Stimulated activated CD4-positive, alpha-beta T cell treated with anti-CD3 and anti-CD28 coated beads, TNF-alpha, amount 100 ng/mL, for 1 hour (primary cell): ENCODE measurements around the gene NEK4.
"Not testable (repeated sequence)": the region's sequence is repeated elsewhere in the genome, so short reads cannot be mapped to it uniquely, and the experiment has no call there.

Experiments
- DNase-seq, 3 donors: peaks; one replicate each; pipeline ENCODE4 v3.0.0-alpha.2; 2020; ENCODE audit warnings: low read depth in 3 of 3, low spot score in 1 of 3

NEK4 gene

DNA sequence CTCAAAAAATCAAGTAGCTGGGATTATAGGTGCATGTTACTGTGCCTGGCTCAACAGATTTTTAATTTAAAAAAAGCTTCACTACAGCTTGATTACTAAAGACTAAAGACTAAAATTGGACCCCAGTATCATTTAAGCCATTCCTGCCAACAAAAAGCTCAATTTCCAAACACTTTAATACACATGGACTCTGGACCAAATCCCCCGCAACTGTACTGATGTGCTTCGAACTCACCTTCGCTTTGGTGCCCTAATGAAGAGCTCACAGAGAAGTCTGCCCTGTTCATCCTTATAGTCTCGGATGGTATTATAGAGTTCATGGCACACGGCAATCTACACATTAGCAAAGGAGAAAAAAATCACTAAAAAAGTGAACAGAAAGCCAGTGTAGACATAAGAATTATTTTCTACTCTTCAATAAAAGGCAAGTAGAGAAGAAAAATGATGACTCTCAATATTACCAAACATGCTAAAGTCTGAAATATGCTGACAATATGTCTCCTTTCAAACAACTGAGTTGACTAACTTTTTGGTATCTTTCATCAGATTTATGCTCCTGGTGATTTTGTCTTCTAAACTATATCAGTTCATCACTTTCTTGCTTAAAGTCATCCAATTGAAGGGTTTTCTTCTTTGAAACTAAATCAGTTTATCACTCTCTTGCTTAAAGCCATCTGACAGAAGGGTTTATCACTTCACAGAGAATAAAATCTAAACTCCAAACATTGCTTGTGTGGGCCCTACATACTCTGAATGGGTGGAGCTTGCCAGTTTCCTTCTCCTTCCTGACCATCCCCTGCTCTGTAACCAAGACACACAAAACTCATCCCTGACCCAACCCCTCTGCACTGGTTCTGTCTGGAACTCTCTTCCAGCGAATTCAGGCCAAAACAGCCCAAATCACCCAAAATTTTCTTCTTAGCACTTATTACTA is 92.2 kb downstream of the NEK4 start:
- DNase-seq, result no peak

DNA sequence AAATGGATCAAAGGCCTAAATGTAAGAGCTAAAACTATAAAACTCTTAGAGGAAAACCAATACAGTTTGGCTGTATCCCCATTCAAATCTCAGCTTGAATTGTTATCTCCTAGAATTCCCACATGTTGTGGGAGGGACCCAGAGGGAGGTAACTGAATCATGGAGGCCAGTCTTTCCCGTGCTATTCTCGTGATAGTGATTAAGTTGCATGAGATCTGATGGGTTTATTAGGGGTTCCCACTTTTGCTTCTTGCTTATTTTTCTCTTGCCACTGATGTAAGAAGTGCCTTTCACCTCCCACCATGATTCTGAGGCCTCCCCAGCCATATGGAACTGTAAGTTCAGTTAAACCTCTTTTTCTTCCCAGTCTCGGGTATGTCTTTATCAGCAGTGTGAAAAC is 94.5 kb downstream of the NEK4 start:
- DNase-seq, result not testable (repeated sequence)

DNA sequence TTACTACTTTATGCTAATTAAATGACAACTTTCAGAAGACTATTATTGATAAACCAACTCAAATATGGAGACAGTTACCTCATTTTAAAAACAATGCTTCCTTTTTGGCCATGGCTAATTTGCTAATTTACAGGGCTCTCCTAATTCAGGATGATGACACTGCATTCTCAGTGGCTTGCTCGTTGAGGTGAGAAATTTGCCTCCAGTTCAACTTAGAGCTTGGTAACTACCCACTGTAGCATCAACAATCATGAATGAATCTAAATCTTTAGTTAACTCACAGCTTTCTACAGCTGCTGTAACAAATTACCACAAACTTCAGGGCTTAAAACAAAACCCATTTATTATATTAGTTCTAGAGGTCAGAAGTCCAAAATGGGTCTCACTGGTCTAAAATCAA is 99.1 kb downstream of the NEK4 start:
- no peak for DNase-seq

DNA sequence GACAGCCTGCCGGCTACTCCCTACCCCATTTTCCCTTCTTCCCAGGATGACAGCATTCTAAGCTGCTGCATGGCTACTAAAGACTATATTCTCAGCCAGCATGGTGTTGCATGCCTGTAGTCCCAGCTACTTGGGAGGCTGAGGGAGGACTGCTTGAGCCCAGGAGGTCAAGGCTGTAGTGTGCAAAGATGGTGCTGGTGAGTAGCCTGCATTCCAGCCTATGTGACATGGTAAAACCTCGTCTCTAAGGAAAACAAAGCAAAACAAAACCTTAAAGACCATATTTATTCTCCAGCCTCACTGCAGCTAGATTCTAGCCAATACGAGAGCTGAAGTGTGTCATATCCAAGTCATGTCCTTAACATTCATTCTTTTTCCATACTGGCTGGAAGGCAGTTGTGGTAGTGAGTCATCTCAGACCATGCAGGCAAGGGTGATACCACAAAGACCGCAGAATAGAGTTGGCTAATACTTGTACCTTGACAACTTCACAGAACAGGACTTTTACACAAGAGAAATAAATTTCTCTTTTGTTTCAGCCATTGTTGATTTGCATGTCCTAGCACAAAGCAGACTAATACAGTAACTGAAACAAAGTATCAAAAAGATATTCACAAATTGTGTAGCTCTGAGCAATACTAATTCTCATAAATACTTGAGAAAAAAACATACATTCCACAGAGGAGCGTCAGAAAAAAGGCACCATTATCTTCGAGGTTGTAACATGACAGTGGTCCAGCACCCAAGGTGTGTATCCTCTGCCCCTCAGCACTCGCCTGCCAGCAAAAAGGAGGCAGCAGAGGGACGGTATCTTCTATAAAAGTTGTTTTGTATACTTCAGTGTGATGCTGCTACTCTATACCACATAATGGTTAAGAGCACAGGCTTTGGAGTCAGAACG is 99.9 kb downstream of the NEK4 start:
- no peak for DNase-seq

DNA sequence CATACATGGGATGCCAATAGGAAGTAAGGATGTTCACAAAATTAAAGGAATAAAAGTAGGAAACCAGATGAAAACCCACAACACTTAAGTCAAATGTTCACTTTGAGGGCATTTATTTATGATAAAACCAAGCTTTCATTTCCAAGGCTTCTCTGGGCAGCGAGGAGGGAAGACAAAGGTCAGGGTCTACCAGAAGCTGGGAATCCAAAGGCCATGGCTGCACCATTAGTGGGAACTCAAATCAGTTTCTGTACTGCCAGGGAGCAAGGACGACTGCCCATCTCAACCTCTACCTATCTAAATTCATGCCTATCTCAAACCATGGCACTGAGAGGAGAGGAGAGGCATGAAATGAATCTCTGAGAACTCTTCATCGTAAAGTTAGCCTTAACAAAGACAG is 107.6 kb downstream of the NEK4 start:
- DNase-seq, result no peak

DNA sequence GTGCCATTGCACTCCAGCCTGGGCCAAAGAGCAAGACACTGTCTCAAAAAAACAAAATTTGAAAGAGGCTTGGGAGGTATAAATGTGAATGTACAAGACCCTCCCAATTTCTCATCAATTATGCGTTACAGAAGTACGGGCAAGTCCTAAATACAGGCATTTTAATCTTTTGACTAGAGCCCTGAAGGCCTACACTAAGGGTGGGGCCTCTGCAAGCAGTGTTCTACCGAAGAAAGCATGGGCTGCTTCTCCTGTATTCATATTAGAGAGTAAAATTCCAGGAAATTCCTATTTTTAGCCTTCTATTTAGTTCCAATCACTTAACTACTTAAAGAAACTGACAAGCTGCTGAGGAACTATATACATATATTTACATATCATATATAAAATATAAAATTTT is 110.7 kb downstream of the NEK4 start:
- DNase-seq, result no peak
